SIG-M5 treated with dmso at 0.1 percent for 504 hours (cell line): ENCODE measurements around the gene FNDC11.

Experiments used
- DNase-seq: peaks from one replicate; lab custom pipeline; 2025; ENCODE audit not compliant: unreplicated experiment; lab: John Stamatoyannopoulos, UW

The FNDC11 gene

GRCh38 chr20:63522981-63523611 lies 30.9 kb upstream of the FNDC11 start:
- DNase-seq = no peak

GRCh38 chr20:63525185-63525584 lies 28.8 kb upstream of the FNDC11 start:
- no peak for DNase-seq

GRCh38 chr20:63525971-63526370 lies 28.0 kb upstream of the FNDC11 start:
- no peak for DNase-seq

- DNase-seq = no peak
These were observed 26.8 kb upstream of the FNDC11 start for GRCh38 chr20:63527184-63527583.

GRCh38 chr20:63529180-63529860 lies 24.6 kb upstream of the FNDC11 start:
- no peak for DNase-seq

GRCh38 chr20:63529861-63530787 lies 23.8 kb upstream of the FNDC11 start:
- no peak for DNase-seq

- DNase-seq = no peak
These were observed 23.2 kb upstream of the FNDC11 start for GRCh38 chr20:63530788-63531160.

GRCh38 chr20:63531686-63532448 lies 22.1 kb upstream of the FNDC11 start:
- DNase-seq = no peak

- DNase-seq = no peak
These were observed 21.4 kb upstream of the FNDC11 start for GRCh38 chr20:63532449-63532971.

- DNase-seq = no peak
These were observed 20.6 kb upstream of the FNDC11 start for GRCh38 chr20:63533388-63533787.

- DNase-seq = no peak
These were observed 20.0 kb upstream of the FNDC11 start for GRCh38 chr20:63533871-63534393.

- DNase-seq = no peak
These were observed 19.5 kb upstream of the FNDC11 start for GRCh38 chr20:63534427-63534830.

- no peak for DNase-seq
These were observed 18.9 kb upstream of the FNDC11 start for GRCh38 chr20:63534831-63535651.

- no peak for DNase-seq
These were observed 17.6 kb upstream of the FNDC11 start for GRCh38 chr20:63536241-63536977.

- DNase-seq = peak; percentile 80
These were observed 16.9 kb upstream of the FNDC11 start, which contains the start of gene PTK6 for GRCh38 chr20:63536997-63537524. Gene PTK6 (minus strand): TSS chr20:63537376. CDS start chr20:63537314, 62 bp downstream.

GRCh38 chr20:63537525-63538203 lies 16.3 kb upstream of the FNDC11 start:
- peak; percentile 97 for DNase-seq

GRCh38 chr20:63538204-63539091 lies 15.5 kb upstream of the FNDC11 start:
- peak; percentile 69 for DNase-seq
